Ishikawa (cell line): ENCODE results near the gene CEP164.

ENCODE experiments used
- CEBPB ChIP-seq: IDR thresholded peaks from 2 replicates; pipeline ENCODE4 v1.6.1; 2012
- CREB1 ChIP-seq: IDR thresholded peaks from 2 replicates; pipeline ENCODE4 v1.6.1; 2012; ENCODE audit warnings: low read depth
- EGR1 ChIP-seq: IDR thresholded peaks from 2 replicates; pipeline ENCODE4 v1.6.1; 2012
- EP300 ChIP-seq: IDR thresholded peaks from 2 replicates; pipeline ENCODE4 v1.6.1; 2012; ENCODE audit warnings: borderline replicate concordance
- FOXM1 ChIP-seq: IDR thresholded peaks from 2 replicates; pipeline ENCODE4 v1.6.1; 2012; ENCODE audit warnings: low read depth, borderline replicate concordance
- MAX ChIP-seq: IDR thresholded peaks from 2 replicates; pipeline ENCODE4 v1.6.1; 2012
- NFIC ChIP-seq: IDR thresholded peaks from 2 replicates; pipeline ENCODE4 v1.6.1; 2012
- RAD21 ChIP-seq: IDR thresholded peaks from 2 replicates; pipeline ENCODE4 v1.6.1; 2012; ENCODE audit warnings: low read depth
- REST ChIP-seq: IDR thresholded peaks from 2 replicates; pipeline ENCODE4 v1.6.1; 2012; ENCODE audit warnings: low read depth, mild to moderate bottlenecking
- TAF1 ChIP-seq: IDR thresholded peaks from 2 replicates; pipeline ENCODE4 v1.6.1; 2012; ENCODE audit warnings: low read depth, mild to moderate bottlenecking
- TCF12 ChIP-seq: IDR thresholded peaks from 2 replicates; pipeline ENCODE4 v1.6.1; 2012; ENCODE audit warnings: low read depth
- TEAD4 ChIP-seq: IDR thresholded peaks from 2 replicates; pipeline ENCODE4 v1.6.1; 2012
- YY1 ChIP-seq: IDR thresholded peaks from 2 replicates; pipeline ENCODE4 v1.6.1; 2012; ENCODE audit warnings: low read depth
- ZBTB7A ChIP-seq: IDR thresholded peaks from 2 replicates; pipeline ENCODE4 v1.6.1; 2012; ENCODE audit warnings: low read depth
- TF ChIP-seq, protein P1 (sequence below): IDR thresholded peaks from 2 replicates; pipeline ENCODE4 v1.6.1; 2012

Gene CEP164

GRCh38 chr11:117281159-117281558 is 46.5 kb upstream of the CEP164 start:
- TF ChIP-seq YY1 (no peak), CREB1 (no peak), TCF12 (no peak), RAD21 (no peak), EGR1 (no peak), REST (no peak)
- TF ChIP-seq, protein P1, sequence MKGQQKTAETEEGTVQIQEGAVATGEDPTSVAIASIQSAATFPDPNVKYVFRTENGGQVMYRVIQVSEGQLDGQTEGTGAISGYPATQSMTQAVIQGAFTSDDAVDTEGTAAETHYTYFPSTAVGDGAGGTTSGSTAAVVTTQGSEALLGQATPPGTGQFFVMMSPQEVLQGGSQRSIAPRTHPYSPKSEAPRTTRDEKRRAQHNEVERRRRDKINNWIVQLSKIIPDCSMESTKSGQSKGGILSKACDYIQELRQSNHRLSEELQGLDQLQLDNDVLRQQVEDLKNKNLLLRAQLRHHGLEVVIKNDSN, result no peak

GRCh38 chr11:117281869-117282268 is 45.8 kb upstream of the CEP164 start:
- TF ChIP-seq MAX (no peak), CEBPB (no peak), NFIC (no peak), RAD21 (no peak), ZBTB7A (no peak), EP300 (no peak), CREB1 (no peak), TEAD4 (no peak), EGR1 (no peak)

GRCh38 chr11:117282956-117283355 is 44.7 kb upstream of the CEP164 start:
- TF ChIP-seq MAX, result no peak
- no peak for TF ChIP-seq EP300
- no peak for TF ChIP-seq NFIC
- TF ChIP-seq RAD21, result no peak
- TF ChIP-seq TEAD4, result no peak
- no peak for TF ChIP-seq EGR1
- no peak for TF ChIP-seq YY1
- no peak for TF ChIP-seq TAF1
- no peak for TF ChIP-seq ZBTB7A
- TF ChIP-seq CEBPB, result no peak
- TF ChIP-seq FOXM1, result no peak
- no peak for TF ChIP-seq TCF12
- no peak for TF ChIP-seq CREB1
- no peak for TF ChIP-seq REST
- TF ChIP-seq, protein P1, result no peak

DNA sequence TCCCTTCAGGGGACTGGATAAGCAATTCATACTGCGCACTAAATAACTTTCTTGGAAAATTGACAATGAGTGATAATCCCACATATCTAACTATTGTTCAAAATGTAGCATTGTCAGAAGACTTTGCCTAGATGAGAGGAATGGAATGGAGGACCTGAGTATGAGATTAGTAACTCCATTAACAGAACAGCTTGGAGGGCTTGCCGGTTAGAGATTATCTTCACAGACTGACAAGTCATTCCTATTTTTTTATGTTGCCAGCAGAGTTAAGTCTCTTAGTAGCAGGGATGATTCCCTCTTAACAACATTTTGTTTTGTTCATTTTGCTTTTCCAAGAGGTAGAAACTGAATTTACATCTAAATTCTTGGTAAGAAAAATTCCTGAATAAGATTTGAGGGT is 43.6 kb upstream of the CEP164 start:
- TF ChIP-seq CEBPB (no peak), EP300 (no peak), CREB1 (no peak), RAD21 (no peak), TEAD4 (no peak), REST (no peak), ZBTB7A (no peak), YY1 (no peak), FOXM1 (no peak), NFIC (no peak)
- TF ChIP-seq, protein P1, result no peak

GRCh38 chr11:117286588-117286987 is 41.1 kb upstream of the CEP164 start:
- TF ChIP-seq YY1 (no peak), EGR1 (no peak), TAF1 (no peak), ZBTB7A (no peak), REST (no peak), TEAD4 (no peak), RAD21 (no peak), EP300 (no peak), MAX (no peak)
- TF ChIP-seq, protein P1, result no peak
